HepG2 (cell line): ENCODE data around the gene FHL3. TPM values are rescaled to one million over a fixed set of nuclear protein-coding genes. Genes with fewer than 3 reads are reported as not detected.
A peak's percentile ranks its signal among the peaks of the same experiment; 100 is the strongest.

ENCODE experiments used
- POLR2G ChIP-seq: fragments of 200-400 bp; formaldehyde crosslinking; IDR thresholded peaks from 2 replicates; pipeline ENCODE4 v1.6.1; 2018; ENCODE audit warnings: mild to moderate bottlenecking, low read depth, low read length, moderate library complexity
- SMARCC2 ChIP-seq: fragments of 450-650 bp; IDR thresholded peaks from 2 replicates; pipeline ENCODE4 v1.6.1; 2017; ENCODE audit warnings: antibody characterized with exemption, mild to moderate bottlenecking
- TCF7 ChIP-seq: sonication (generic); IDR thresholded peaks from 2 replicates; pipeline ENCODE4 v1.6.1; 2016; ENCODE audit warnings: antibody characterized with exemption, low read depth
- ZNF234 ChIP-seq: sonication (generic); formaldehyde crosslinking; conservative IDR thresholded peaks from 2 replicates; pipeline ENCODE4 v1.5.1; 2020; ENCODE audit warnings: mild to moderate bottlenecking, missing genetic modification reagents
- polyA plus RNA-seq, 8 experiments: library from polyadenylated mRNA; depleted of rRNA in 3 of 8; stranded (reverse) in 7 of 8; unstranded in 1 of 8; fragments of >200 nt; fragmentation: Illumina TruSeq in 4 of 8; extraction: Trizol in 4 of 8; gene quantifications; 2 replicates each; pipeline versions ENCODE4 v1.2.1 to v1.2.3, GENCODE V29; 2011 to 2016; ENCODE audit warnings: low read depth in 4 of 8, missing spikeins in 1 of 8, mixed read lengths in 1 of 8; ENCODE audit not compliant: insufficient read depth in 1 of 8
- total RNA-seq, 5 experiments: library from RNA; depleted of rRNA; stranded (reverse); fragments of >200 nt; fragmentation: Illumina TruSeq; extraction: Trizol; gene quantifications; 2 replicates each; pipeline ENCODE4 v1.2.3, GENCODE V29; 2016; ENCODE audit warnings: low read depth in 1 of 5
- TF ChIP-seq, protein P1 (sequence below): sonication (generic); formaldehyde crosslinking; IDR thresholded peaks from 2 replicates; pipeline ENCODE4 v1.9.0; 2021; ENCODE audit warnings: mild to moderate bottlenecking, missing genetic modification reagents
- TF ChIP-seq, protein P2 (sequence below): sonication (generic); IDR thresholded peaks from 2 replicates; pipeline ENCODE4 v1.6.1; 2016; ENCODE audit warnings: low read depth, borderline replicate concordance

The FHL3 gene
- total and polyA plus RNA-seq, 2 of the 13 experiments (the other 11 are each of a cell fraction or from before 2014, with no cell fraction given): 2.8 to 6.6 TPM

DNA sequence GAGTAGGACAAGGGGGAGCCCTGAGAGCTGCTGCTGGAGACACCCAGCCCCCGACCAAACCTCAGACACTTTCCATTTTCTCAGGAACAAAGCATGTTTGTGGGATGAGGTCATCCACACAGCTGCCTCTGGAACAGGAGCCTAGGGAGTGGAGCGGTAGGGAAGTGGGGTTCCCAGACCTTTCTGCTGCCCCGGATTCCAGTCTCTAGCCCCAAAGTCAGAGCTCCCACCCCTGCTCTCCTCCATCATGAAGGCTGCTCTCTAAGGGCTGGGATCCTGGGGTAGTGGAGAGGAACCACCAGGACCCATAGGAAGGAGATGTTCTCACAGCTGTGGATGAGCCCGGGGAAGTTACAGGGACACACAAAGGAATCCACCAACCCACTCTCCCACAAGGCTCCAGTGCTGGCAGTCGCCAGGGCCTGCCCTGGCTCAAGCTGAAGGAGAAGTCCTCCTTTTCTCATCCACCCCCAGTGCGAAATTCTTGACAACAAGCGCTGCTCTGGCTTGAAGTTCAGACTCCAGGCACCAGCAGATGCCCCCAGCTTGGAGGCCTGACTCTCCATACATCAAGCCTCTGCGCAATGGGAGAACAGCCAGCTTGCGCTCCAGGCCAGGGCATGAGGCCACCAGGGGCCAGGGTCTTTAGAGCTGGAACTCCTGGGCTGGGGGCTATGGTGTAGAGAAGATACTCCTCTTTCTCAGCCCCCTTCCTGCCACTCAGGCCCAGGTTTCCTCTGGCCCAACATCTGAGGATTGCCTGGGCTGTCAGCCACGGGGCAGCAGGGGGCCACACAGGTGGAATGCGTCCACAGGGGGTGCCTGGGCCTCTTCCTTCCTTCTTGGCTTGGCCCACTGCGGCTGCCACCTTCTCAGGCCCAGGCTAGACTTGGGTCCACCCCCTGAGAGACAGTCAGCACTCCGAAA, 4.5 kb downstream of the FHL3 start (continued):
- TF ChIP-seq, protein P1, sequence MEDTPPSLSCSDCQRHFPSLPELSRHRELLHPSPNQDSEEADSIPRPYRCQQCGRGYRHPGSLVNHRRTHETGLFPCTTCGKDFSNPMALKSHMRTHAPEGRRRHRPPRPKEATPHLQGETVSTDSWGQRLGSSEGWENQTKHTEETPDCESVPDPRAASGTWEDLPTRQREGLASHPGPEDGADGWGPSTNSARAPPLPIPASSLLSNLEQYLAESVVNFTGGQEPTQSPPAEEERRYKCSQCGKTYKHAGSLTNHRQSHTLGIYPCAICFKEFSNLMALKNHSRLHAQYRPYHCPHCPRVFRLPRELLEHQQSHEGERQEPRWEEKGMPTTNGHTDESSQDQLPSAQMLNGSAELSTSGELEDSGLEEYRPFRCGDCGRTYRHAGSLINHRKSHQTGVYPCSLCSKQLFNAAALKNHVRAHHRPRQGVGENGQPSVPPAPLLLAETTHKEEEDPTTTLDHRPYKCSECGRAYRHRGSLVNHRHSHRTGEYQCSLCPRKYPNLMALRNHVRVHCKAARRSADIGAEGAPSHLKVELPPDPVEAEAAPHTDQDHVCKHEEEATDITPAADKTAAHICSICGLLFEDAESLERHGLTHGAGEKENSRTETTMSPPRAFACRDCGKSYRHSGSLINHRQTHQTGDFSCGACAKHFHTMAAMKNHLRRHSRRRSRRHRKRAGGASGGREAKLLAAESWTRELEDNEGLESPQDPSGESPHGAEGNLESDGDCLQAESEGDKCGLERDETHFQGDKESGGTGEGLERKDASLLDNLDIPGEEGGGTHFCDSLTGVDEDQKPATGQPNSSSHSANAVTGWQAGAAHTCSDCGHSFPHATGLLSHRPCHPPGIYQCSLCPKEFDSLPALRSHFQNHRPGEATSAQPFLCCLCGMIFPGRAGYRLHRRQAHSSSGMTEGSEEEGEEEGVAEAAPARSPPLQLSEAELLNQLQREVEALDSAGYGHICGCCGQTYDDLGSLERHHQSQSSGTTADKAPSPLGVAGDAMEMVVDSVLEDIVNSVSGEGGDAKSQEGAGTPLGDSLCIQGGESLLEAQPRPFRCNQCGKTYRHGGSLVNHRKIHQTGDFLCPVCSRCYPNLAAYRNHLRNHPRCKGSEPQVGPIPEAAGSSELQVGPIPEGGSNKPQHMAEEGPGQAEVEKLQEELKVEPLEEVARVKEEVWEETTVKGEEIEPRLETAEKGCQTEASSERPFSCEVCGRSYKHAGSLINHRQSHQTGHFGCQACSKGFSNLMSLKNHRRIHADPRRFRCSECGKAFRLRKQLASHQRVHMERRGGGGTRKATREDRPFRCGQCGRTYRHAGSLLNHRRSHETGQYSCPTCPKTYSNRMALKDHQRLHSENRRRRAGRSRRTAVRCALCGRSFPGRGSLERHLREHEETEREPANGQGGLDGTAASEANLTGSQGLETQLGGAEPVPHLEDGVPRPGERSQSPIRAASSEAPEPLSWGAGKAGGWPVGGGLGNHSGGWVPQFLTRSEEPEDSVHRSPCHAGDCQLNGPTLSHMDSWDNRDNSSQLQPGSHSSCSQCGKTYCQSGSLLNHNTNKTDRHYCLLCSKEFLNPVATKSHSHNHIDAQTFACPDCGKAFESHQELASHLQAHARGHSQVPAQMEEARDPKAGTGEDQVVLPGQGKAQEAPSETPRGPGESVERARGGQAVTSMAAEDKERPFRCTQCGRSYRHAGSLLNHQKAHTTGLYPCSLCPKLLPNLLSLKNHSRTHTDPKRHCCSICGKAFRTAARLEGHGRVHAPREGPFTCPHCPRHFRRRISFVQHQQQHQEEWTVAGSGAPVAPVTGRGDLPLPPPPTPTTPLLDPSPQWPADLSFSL (CRISPR knock-in tag): no peak
- TF ChIP-seq ZNF234 (CRISPR knock-in tag) (no peak), SMARCC2 (no peak), TCF7 (peak; percentile 68), POLR2G (peak; percentile 29; the same call in 1 of the 2 replicates)
- TF ChIP-seq, protein P2, sequence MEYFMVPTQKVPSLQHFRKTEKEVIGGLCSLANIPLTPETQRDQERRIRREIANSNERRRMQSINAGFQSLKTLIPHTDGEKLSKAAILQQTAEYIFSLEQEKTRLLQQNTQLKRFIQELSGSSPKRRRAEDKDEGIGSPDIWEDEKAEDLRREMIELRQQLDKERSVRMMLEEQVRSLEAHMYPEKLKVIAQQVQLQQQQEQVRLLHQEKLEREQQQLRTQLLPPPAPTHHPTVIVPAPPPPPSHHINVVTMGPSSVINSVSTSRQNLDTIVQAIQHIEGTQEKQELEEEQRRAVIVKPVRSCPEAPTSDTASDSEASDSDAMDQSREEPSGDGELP: peak; percentile 40; the same call in 1 of the 2 replicates
